GM10847 (cell line): Measurements from ENCODE around the gene OR2T34.
"Not testable (repeated sequence)": the region's sequence is repeated elsewhere in the genome, so short reads cannot be mapped to it uniquely, and the experiment has no call there.

Experiments used
- POLR2A ChIP-seq: IDR thresholded peaks from 2 replicates; pipeline ENCODE4 v1.6.1; 2011; ENCODE audit not compliant: insufficient read length; ENCODE audit errors: extremely low read depth

OR2T34 gene, protein sequence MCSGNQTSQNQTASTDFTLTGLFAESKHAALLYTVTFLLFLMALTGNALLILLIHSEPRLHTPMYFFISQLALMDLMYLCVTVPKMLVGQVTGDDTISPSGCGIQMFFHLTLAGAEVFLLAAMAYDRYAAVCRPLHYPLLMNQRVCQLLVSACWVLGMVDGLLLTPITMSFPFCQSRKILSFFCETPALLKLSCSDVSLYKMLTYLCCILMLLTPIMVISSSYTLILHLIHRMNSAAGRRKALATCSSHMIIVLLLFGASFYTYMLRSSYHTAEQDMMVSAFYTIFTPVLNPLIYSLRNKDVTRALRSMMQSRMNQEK

DNA sequence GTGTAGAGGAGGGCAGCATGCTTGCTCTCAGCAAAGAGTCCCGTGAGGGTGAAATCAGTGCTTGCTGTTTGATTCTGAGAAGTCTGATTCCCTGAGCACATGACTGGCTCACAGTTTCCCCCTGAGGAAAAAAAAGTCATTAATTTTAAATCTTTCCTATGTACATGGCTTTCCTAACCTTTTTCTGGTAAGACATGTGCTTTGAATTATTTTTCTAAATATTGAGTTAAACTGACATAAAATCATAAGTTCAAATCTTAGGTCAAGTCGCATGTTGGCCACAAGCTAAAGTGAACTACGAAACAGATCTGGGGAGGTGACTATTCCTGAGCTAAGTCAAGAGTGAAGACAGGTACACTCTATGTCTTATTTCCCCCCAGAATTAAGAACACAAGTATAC, at the start of gene OR2T34:
TSS of gene OR2T34 (minus strand) at position 101 of the 400 bp plus-strand sequence. CDS start at position 101, 0 bp downstream.
- not testable (repeated sequence) for TF ChIP-seq POLR2A

DNA sequence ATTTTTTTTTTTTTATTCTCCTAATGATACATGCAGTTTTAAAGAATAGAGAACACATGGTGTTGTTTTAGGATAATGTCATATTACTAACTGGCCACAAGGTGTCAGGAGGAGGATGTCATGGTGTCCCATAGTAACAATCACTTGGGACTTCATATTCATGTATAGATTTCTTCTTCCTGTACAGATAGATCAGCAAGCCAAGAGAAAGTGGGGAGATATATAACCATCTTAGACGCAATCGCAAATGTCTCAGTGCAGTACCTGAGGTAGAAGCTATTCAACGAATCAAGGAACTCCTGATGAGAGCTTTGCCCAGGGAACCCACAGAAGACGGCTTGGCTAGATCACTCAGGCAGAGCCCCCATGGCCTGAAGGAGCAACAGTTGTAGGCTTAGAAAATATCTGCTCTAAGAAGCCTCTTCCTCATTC, 48.0 kb upstream of the OR2T34 start:
- TF ChIP-seq POLR2A = no peak

DNA sequence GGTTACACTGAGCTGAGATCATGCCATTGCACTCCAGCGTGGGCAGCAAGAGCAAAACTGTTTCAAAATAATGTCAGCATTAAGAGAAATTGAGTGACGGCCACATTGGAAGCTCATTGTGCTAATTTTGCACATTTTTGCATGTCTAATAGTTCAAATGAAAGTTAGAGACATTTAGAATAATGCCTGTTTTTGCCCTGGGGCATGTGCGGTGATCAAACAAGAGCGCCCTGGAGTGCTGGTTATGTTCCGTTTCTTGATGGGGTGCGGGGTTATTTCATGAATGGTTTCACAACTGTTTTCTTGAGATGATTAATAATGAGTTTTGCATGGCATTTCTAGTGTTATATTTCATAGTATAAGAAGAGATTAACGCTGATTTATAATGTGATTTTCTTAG, 47.2 kb upstream of the OR2T34 start:
- no peak for TF ChIP-seq POLR2A

DNA sequence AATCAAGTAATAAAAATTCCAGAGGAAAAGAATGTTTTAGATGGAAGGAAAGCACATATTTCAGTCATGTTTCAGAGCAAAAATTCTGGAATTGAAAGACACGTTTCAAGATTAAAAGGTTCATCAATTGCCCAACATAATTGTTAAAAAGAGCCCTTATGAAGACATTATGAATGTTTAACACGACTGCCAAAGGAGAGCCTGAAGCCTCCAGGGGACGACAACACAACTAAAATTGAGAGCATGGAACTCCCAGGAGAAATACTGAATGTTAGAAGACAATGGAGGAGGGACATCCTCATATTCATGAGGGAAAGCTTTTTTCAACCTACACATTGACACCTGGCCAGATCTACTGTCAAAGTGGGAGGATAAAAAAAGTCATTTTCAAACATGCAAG, 44.3 kb upstream of the OR2T34 start:
- TF ChIP-seq POLR2A = no peak

DNA sequence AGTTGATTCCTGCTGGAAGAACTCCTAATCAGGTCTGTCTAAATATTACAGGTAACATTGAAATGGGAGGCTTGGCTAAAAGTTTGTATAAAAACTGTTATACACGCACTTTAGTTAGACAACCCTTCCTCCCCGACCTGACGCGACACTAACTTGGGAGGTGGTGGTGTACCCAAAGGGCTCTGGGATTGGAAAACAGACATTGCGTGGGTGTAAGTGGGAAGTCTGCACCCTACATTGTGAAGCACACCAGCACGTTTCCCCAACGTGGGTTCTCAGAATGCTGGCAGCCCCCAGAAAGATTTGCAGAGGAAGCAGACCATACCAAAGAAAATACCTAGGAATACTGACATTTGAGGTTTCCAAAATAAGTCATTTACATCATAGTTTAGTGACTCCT, 43.6 kb upstream of the OR2T34 start:
- no peak for TF ChIP-seq POLR2A

DNA sequence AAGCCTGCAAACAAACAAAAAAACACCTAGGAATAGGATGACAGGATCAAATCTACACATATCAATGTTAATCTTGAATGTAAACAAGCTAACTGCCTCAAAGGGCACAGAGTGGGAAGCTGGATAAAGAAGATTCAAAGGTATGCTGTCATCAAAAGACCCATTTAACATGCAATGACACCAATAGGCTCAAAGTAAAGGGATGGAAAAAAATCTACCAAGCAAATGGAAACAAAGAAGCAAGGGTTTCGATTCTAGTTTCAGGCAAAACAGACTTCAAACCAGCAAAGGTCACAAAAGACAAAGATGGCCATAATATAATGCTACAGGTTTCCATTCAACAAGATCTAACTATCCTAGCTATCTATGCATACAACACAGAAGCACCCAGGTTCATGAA, 39.2 kb upstream of the OR2T34 start:
- no peak for TF ChIP-seq POLR2A

DNA sequence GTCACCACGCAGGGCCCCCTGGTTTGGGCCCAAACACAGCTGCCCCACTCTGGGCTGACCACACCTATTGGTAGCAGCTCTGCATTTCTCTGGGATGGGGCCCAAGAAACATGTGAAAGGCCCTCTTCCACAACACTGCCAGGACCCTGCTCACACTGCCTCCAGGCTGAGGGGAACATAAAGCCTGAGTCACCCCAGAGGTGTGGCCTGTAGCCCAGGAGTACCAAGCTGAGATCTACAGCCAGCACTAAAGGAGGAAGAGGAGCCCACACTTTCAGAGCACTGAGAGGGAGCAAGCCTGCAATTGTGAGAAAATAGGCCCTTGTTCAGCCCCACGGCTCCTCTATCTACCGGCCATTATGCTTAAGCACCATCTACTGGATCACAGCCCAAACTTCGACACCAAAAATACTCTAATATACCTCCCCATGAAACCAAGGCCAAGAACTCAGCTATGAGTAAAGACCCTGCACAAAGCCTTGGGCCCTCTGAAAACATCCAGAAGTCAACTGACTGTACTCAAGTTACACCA, 37.4 kb upstream of the OR2T34 start:
- no peak for TF ChIP-seq POLR2A

DNA sequence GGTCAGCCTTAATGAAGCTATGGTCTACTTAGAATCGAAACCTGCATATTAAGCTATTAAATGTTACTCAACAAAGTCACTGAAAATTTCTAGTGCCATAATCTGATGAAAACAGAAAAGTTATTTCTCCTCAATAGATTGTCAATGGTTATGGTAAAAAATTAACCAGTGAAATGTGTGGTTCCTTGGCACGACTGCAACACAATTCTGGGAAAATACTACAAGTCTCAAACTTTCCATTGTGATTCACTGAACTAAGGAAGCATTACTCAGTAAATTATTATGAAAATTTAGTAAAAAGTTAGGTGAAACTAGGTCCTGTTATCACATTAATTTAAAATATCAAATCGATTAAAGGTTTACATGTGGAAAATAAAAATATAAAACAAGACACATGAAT, 35.7 kb upstream of the OR2T34 start:
- TF ChIP-seq POLR2A = no peak

DNA sequence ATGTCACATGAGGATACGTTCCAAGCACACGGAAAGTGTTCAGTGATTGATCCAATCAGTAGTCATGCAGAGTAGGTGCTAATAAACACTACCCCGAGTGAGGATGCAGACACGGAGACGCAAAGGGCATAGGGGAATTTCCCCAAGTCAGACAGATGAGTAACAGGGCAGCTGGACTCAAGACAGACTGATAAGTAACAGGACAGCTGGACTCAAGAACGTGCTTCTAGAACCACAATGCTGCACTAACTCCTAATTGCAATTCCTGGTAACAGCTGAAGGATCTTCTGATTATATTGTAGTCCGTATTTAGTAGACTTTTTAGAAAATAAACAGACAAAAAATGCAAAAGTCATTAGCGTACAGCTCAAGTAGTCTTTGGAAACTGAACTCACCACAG, 24.8 kb upstream of the OR2T34 start:
- no peak for TF ChIP-seq POLR2A

DNA sequence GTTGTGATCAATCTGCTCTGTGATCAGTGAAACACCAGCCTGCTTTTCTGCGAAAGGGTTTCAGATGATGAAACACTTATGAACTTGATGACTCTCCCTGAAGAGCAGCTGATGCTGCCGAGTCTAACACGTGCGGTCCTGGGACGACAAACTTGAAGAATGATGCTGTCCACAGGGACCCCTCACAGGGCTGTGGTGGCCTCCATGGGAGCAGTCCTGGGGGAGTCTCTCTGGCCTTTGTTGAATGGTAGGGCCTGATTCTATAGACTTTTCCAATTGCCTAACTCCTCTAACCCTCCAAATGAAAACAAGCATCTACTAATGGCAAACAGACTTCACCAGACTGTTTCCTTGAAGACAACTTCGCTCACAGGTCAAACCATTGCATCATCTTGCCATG, 23.0 kb upstream of the OR2T34 start, which contains the start of gene OR2T10:
TSS of gene OR2T10 (minus strand) at position 112 of the 400 bp plus-strand sequence. CDS start 3,932 bp downstream, outside the sequence.
- TF ChIP-seq POLR2A = no peak

DNA sequence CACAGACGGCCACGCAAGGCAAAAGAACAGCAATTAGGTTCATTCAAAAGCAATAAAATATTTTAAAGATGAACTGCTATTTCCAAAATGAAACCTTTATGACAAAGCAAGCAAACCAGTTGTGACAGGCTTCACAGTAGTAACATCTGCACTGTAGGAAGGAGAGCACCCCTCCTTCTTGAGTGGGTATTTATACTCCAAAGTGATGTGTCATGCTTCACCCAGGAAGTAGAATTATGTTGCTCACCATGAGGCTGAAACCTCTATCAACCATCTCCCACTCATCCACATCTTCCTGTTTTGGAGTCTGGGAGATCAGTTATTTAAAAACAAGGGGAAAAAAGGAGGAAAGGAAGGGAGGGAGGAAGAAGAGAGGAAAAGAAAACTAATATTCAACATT, 22.1 kb upstream of the OR2T34 start:
- no peak for TF ChIP-seq POLR2A

DNA sequence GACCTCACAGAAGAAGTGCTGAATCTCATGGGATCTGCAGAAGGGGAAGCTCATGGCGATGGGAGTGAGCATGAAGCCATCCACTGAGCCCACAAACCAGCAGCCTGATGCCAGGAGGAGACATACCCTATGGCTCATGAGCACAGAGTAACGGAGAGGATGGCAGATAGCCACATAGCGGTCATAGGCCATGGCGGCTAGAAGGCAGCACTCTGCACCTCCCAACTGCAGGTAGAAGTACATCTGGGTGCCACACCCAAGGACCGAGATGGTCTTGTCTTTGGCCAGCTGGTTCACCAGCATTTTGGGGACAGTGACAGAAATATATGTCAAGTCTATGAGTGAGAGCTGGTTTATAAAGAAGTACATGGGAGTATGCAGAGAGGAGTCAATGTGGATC, 18.7 kb upstream of the OR2T34 start:
- TF ChIP-seq POLR2A = no peak

DNA sequence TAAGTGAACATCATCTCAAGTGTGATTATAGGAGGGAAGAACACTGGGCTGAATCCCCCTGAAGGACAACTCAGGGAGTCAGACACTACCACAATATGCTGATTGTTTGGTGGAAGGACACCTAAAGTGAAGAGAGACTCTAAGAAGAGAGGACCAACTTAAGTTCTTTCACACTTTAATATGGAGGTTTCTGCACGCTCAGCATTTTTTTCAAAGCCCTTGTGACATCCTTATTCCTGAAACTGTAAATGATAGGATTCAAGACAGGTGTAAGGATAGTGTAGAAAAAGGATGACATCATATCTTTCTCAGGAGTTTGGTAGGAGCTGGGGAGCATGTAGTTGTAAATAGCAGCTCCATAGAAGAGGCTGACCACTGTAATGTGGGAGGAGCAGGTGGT, 18.1 kb upstream of the OR2T34 start:
- TF ChIP-seq POLR2A = no peak

DNA sequence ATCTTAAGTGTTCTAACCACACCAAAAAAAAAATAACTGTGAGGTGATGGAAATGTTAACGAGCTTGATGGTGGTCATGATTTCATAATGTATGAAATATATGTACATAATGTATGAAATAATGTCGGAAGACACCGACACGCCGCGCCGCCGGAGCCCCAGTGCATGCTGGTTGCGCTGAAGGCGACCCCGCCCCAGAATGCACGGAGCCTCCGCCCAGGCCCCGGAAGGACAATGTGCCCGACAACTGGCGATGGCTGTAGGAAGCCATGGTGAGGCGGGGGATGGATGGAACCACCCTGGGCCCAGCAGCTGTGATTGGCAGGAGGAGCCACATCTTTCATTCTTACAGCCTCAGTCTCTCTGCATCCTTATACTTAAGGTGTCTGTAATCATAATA, 15.5 kb upstream of the OR2T34 start:
- TF ChIP-seq POLR2A = no peak

DNA sequence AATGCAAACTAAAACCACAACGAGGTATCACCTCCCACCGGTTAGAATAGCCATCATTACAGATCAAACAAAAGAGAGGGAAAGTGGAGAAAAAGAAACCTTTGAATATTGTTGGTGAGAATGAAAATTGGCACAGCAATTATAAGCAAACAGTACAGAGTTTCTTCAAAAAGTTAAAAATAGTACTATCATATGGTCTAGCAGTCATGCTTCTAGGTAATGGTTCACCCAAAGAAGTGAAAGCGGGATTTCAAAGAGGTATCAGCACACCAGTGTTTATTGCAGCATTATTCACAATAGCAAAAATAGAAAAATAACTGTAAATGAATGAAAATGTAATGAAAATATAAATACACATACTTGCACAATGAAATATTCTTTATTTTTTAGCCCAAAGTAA, 14.8 kb upstream of the OR2T34 start:
- no peak for TF ChIP-seq POLR2A

DNA sequence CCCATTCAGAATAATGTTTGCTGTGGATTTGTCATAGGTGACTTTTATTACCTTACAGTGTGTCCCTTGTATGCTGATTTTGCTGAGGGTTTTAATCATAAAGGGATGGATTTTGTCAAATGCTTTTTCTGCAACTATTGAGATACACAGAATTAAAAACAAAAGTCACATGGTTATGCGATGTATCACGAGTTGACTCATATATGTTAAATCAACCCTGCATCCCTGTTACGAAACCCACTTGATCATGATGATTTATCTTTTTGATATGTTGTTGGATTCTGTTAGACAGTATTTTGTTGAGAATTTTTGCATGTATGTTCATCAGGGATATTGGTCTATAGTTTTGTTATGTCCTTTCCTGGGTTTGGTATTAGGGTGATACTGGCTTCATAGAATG, 10.7 kb upstream of the OR2T34 start:
- TF ChIP-seq POLR2A = no peak
